Natural killer cell (primary cell): ENCODE measurements around the gene HHAT. TPM values are rescaled to one million over a fixed set of nuclear protein-coding genes. Genes with fewer than 3 reads are reported as not detected.

Experiments
- ATAC-seq, 3 donors: fragments of 150-1000 bp in 2 of 3; fragments of 200-7000 bp in 1 of 3; cut with Tn5 transposase; 1 replicate in 1 of 3; 2 replicates in 2 of 3; pipeline ENCODE4 v1.10.0; 2021; ENCODE audit warnings: mild to moderate bottlenecking in 2 of 3, moderate library complexity in 2 of 3
- DNase-seq, 2 donors: peaks; one replicate each; pipeline versions ENCODE4 v3.0.0 to v3.0.0-alpha.2; 2013 to 2021; ENCODE audit warnings: mixed read lengths in 1 of 2
- H3K27ac ChIP-seq: one replicate; pipeline ENCODE4 v1.5.1; 2013; ENCODE audit warnings: mild to moderate bottlenecking, low read length
- H3K27me3 ChIP-seq: one replicate; pipeline ENCODE4 v1.6.1; 2013; ENCODE audit warnings: low read length; ENCODE audit not compliant: control insufficient read depth, insufficient read depth
- H3K36me3 ChIP-seq: one replicate; pipeline ENCODE4 v1.6.1; 2013; ENCODE audit warnings: low read length; ENCODE audit not compliant: control insufficient read depth, insufficient read depth
- H3K4me1 ChIP-seq: one replicate; pipeline ENCODE4 v1.6.1; 2013; ENCODE audit warnings: low read length; ENCODE audit not compliant: control insufficient read depth, insufficient read depth
- H3K4me3 ChIP-seq: one replicate; pipeline ENCODE4 v1.5.1; 2013; ENCODE audit warnings: low read length
- H3K9me3 ChIP-seq: one replicate; pipeline ENCODE4 v1.6.1; 2013; ENCODE audit warnings: low read length; ENCODE audit not compliant: control insufficient read depth, insufficient read depth
- H3K27ac Mint-ChIP-seq, 2 donors: one replicate each; pipeline ENCODE4 v1.8.0; 2022; ENCODE audit warnings: mild to moderate bottlenecking in 2 of 2, mixed read lengths in 2 of 2, moderate library complexity in 1 of 2
- H3K27me3 Mint-ChIP-seq, 2 donors: one replicate each; pipeline ENCODE4 v1.8.0; 2022; ENCODE audit warnings: low read depth in 2 of 2, mixed read lengths in 2 of 2
- H3K36me3 Mint-ChIP-seq: one replicate; pipeline ENCODE4 v1.8.0; 2022; ENCODE audit warnings: mixed read lengths
- H3K4me1 Mint-ChIP-seq, 2 donors: one replicate each; pipeline ENCODE4 v1.8.0; 2022; ENCODE audit warnings: mixed read lengths in 2 of 2
- H3K4me3 Mint-ChIP-seq: one replicate; pipeline ENCODE4 v1.8.0; 2022; ENCODE audit warnings: mild to moderate bottlenecking, moderate library complexity, mixed read lengths
- H3K9me3 Mint-ChIP-seq, 2 donors: one replicate each; pipeline ENCODE4 v1.8.0; 2022; ENCODE audit warnings: mixed read lengths in 2 of 2
- WGBS: methylation state at CpG from one replicate; pipeline ENCODE4 v1.1.7; 2013; ENCODE audit warnings: missing lambda C conversion rate; ENCODE audit not compliant: insufficient coverage; 5-methylcytosine and 5-hydroxymethylcytosine counted together
- intact Hi-C: fragments of 100-400 bp; cut with micrococcal nuclease; formaldehyde crosslinking; loops from one replicate; pipeline ENCODE4 v1.14.2; 2022
- total RNA-seq, 4 donors: library from RNA; stranded (reverse); fragments of 120-200 nt in 1 of 4; gene quantifications; one replicate each; pipeline versions ENCODE4 v1.2.3 to v1.2.4, GENCODE V29; 2013 to 2022
- TF ChIP-seq, protein P1 (sequence below): fragments of 200-600 bp; IDR thresholded peaks from one replicate; pipeline ENCODE4 v1.8.0; 2022; ENCODE audit warnings: antibody characterized with exemption

HHAT gene
- total RNA-seq, 3 donors from 2014 or later (not counting 1 experiment from before 2014, with no cell fraction given), result 0.79 to 1.1 (median 0.82) TPM

DNA sequence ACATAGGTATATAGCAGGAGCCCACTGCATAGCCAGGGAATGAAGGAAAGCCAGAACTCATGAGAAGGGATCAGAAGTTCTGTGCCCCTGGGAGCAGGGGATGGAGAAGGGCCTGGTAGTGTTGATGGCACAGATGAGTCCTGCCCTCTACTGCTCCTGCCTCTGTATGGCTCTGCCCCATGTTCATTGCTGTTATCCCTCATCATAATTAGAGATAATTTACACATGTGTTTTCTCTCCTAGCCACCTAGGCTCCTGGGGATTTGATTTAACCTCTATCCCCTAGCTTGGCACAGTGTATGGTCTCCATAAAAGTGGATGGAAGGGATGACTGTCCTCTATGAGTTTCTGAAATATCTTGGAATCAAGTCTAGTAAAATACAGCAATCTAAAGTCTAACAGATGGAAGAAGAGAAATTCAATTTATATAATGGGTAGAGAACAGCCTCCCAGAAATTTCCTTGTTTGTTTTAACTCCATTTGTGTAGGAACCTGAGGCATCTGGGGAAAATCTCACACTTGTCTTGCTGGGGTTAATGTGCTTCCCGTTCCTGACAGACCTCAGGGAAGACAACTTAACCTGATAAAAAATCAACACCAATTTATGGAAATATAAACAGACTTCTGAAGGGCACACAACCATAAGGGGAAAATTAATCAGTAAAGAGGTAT, 393.8 kb downstream of the HHAT start:
- Histone ChIP-seq H3K4me1 (no peaks in the 10 kb centered on the region), H3K27me3 (no peaks in the 10 kb centered on the region), H3K36me3 (no peaks in the 10 kb centered on the region), H3K9me3 (no peaks in the 10 kb centered on the region), H3K4me3 (no peak overlapping the region), H3K27ac (no peak overlapping the region)
- Mint-ChIP-seq H3K9me3 (no peaks in the 10 kb centered on the region), H3K4me3 (no peak overlapping the region), H3K36me3 (no peaks in the 10 kb centered on the region), H3K27me3 (no peaks in the 10 kb centered on the region), H3K4me1 (no peaks in the 10 kb centered on the region), H3K27ac (no peak overlapping the region)
- intact Hi-C loops, result no loop called here
- 83% methylated on average over 1 of the region's 1 CpG for WGBS
- ATAC-seq (no peak), DNase-seq (no peak)
- TF ChIP-seq, protein P1, sequence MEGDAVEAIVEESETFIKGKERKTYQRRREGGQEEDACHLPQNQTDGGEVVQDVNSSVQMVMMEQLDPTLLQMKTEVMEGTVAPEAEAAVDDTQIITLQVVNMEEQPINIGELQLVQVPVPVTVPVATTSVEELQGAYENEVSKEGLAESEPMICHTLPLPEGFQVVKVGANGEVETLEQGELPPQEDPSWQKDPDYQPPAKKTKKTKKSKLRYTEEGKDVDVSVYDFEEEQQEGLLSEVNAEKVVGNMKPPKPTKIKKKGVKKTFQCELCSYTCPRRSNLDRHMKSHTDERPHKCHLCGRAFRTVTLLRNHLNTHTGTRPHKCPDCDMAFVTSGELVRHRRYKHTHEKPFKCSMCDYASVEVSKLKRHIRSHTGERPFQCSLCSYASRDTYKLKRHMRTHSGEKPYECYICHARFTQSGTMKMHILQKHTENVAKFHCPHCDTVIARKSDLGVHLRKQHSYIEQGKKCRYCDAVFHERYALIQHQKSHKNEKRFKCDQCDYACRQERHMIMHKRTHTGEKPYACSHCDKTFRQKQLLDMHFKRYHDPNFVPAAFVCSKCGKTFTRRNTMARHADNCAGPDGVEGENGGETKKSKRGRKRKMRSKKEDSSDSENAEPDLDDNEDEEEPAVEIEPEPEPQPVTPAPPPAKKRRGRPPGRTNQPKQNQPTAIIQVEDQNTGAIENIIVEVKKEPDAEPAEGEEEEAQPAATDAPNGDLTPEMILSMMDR, result no peak

DNA sequence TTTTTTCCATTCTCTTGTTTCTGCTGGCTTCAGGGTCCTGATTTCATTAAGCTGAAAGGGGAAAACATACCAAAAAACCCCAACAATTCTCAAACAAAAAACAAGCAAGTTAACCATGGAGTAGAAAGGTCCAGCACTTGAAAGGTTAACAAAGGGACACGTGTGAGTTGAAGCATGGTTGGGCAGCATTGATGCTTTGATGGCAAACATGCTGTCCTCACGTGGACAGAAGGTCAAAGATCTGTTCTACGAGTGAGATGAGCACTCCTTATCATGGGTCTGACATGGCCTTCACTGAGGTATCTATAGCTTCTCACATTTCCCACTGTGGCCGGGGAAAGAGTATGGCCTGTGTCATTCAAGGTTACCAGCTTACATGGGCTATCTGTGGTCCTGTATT, 394.9 kb downstream of the HHAT start:
- H3K36me3 ChIP-seq, result no peaks in the 10 kb centered on the region
- H3K9me3 ChIP-seq, result no peaks in the 10 kb centered on the region
- Mint-ChIP-seq H3K4me3 (no peak overlapping the region), H3K27me3 (peaks cover 4 to 7% of the 10 kb centered on the region in 2 donors), H3K9me3 (no peaks in the 10 kb centered on the region), H3K27ac (no peak overlapping the region), H3K4me1 (no peaks in the 10 kb centered on the region), H3K36me3 (no peaks in the 10 kb centered on the region)
- no peak overlapping the region for H3K27ac ChIP-seq
- intact Hi-C loops, result no loop called here
- H3K4me3 ChIP-seq, result no peak overlapping the region
- WGBS, result 53% methylated on average over 3 of the region's 4 CpGs
- TF ChIP-seq, protein P1, result no peak
- DNase-seq, result no peak
- H3K4me1 ChIP-seq, result no peaks in the 10 kb centered on the region
- H3K27me3 ChIP-seq, result no peaks in the 10 kb centered on the region
- ATAC-seq, result no peak

DNA sequence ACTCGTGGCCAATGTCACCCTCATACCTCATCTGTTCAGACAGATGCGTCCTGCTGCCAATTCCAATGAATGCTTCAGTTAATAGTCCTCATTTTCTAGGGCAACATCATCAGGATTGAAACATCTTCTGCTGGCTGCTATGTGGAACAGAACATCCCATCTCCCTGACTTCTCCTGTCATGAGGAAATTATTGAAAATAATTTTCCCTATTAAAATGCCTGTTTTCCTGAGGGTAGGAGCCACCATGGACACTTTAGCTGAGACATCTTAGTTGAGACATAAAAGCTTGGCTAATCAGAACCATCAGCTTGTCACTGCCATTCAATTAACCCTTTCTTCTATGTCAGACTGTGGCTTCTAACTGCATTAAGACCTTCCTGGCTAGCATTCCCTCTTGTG, 396.1 kb downstream of the HHAT start:
- intact Hi-C loops, result no loop called here
- H3K27me3 ChIP-seq, result no peaks in the 10 kb centered on the region
- Mint-ChIP-seq H3K36me3 (no peaks in the 10 kb centered on the region), H3K4me1 (no peaks in the 10 kb centered on the region), H3K27me3 (peaks cover 4 to 7% of the 10 kb centered on the region in 2 donors), H3K4me3 (no peak overlapping the region), H3K27ac (no peak overlapping the region), H3K9me3 (no peaks in the 10 kb centered on the region)
- ATAC-seq (no peak), DNase-seq (no peak)
- no peak overlapping the region for H3K4me3 ChIP-seq
- 88% methylated on average over 2 of the region's 2 CpGs for WGBS
- TF ChIP-seq, protein P1, result no peak
- no peaks in the 10 kb centered on the region for H3K36me3 ChIP-seq
- H3K9me3 ChIP-seq, result no peaks in the 10 kb centered on the region
- no peak overlapping the region for H3K27ac ChIP-seq
- H3K4me1 ChIP-seq, result no peaks in the 10 kb centered on the region

Other genes with a start within 250 kb of the HHAT start
- not detected for gene SERTAD4, start 96.1 kb upstream of the HHAT start, total RNA-seq